WTC11 (cell line): ENCODE data around the gene DARS2. TPM values are rescaled to one million over a fixed set of nuclear protein-coding genes. Genes with fewer than 3 reads are reported as not detected.
A peak's percentile ranks its signal among the peaks of the same experiment; 100 is the strongest.

Experiments used
- ATAC-seq: fragments of 200-7000 bp; cut with Tn5 transposase; 2 replicates; pipeline ENCODE4 v1.10.0; 2021; ENCODE audit warnings: mild to moderate bottlenecking, moderate library complexity
- CTCF ChIA-PET: fragments of 300-600 bp; sonication (Branson Sonifier 250); formaldehyde crosslinking; loops from one replicate; lab custom pipeline; 2021; ENCODE audit warnings: antibody characterized with exemption; lab: Charles Lee
- POLR2A ChIA-PET: fragments of 350-600 bp; sonication (Branson Sonifier 250); formaldehyde crosslinking; loops from one replicate; lab custom pipeline; 2021; ENCODE audit warnings: antibody characterized with exemption; lab: Charles Lee
- DNase-seq: peaks from one replicate; pipeline ENCODE4 v3.0.0; 2021; ENCODE audit warnings: low spot score
- H3K27ac Mint-ChIP-seq: 2 replicates; pipeline ENCODE4 v1.8.0; 2021; ENCODE audit warnings: mixed read lengths
- H3K27me3 Mint-ChIP-seq: 2 replicates; pipeline ENCODE4 v1.8.0; 2021; ENCODE audit warnings: low read depth, mild to moderate bottlenecking, moderate library complexity, mixed read lengths
- H3K36me3 Mint-ChIP-seq: 2 replicates; pipeline ENCODE4 v1.8.0; 2021; ENCODE audit warnings: mixed read lengths
- H3K4me1 Mint-ChIP-seq: 2 replicates; pipeline ENCODE4 v1.8.0; 2022; ENCODE audit warnings: mixed read lengths
- H3K4me3 Mint-ChIP-seq: 2 replicates; pipeline ENCODE4 v1.8.0; 2021; ENCODE audit warnings: mild to moderate bottlenecking, moderate library complexity, mixed read lengths
- H3K9me3 Mint-ChIP-seq: 2 replicates; pipeline ENCODE4 v1.8.0; 2021; ENCODE audit warnings: mixed read lengths
- ATF1 ChIP-seq: sonication (generic); formaldehyde crosslinking; IDR thresholded peaks from 2 replicates; pipeline ENCODE4 v1.8.1; 2023; ENCODE audit warnings: mild to moderate bottlenecking, moderate library complexity, missing genetic modification reagents
- EMX1 ChIP-seq: fragments of 250-450 bp; sonication (Bioruptor Pico); IDR thresholded peaks from 2 replicates; pipeline ENCODE4 v1.8.0; 2021; ENCODE audit warnings: mild to moderate bottlenecking
- GTF2I ChIP-seq: fragments of 250-450 bp; sonication (Bioruptor Pico); conservative IDR thresholded peaks from 2 replicates; pipeline ENCODE4 v1.4.0; 2021; ENCODE audit warnings: mild to moderate bottlenecking
- MAX ChIP-seq: sonication (generic); formaldehyde crosslinking; IDR thresholded peaks from 2 replicates; pipeline ENCODE4 v1.8.0; 2022; ENCODE audit warnings: mild to moderate bottlenecking, missing genetic modification reagents
- NR1H2 ChIP-seq: sonication (generic); formaldehyde crosslinking; IDR thresholded peaks from 2 replicates; pipeline ENCODE4 v1.9.0; 2021; ENCODE audit warnings: mild to moderate bottlenecking, moderate library complexity, missing genetic modification reagents
- PRDM15 ChIP-seq: sonication (generic); formaldehyde crosslinking; IDR thresholded peaks from 2 replicates; pipeline ENCODE4 v1.8.0; 2022; ENCODE audit warnings: missing genetic modification reagents
- TP53 ChIP-seq: sonication (generic); formaldehyde crosslinking; IDR thresholded peaks from 2 replicates; pipeline ENCODE4 v1.8.1; 2023; ENCODE audit warnings: mild to moderate bottlenecking, missing genetic modification reagents
- ZBTB21 ChIP-seq: sonication (generic); formaldehyde crosslinking; IDR thresholded peaks from 2 replicates; pipeline ENCODE4 v1.8.1; 2023; ENCODE audit warnings: mild to moderate bottlenecking, missing genetic modification reagents, borderline replicate concordance
- ZNF121 ChIP-seq: sonication (generic); formaldehyde crosslinking; IDR thresholded peaks from 2 replicates; pipeline ENCODE4 v1.8.0; 2023; ENCODE audit warnings: missing genetic modification reagents
- ZNF317 ChIP-seq: sonication (generic); formaldehyde crosslinking; IDR thresholded peaks from 2 replicates; pipeline ENCODE4 v1.8.1; 2023; ENCODE audit warnings: low read depth, mild to moderate bottlenecking, moderate library complexity, missing genetic modification reagents, borderline replicate concordance
- total RNA-seq: library from RNA; stranded (reverse); gene quantifications from 3 replicates; pipeline ENCODE4 v1.2.3, GENCODE V29; 2021
- TF ChIP-seq, protein P1 (sequence below): sonication (generic); formaldehyde crosslinking; IDR thresholded peaks from 2 replicates; pipeline ENCODE4 v1.8.0; 2022; ENCODE audit warnings: mild to moderate bottlenecking, missing genetic modification reagents
- TF ChIP-seq, protein P2 (sequence below): sonication (generic); formaldehyde crosslinking; IDR thresholded peaks from 2 replicates; pipeline ENCODE4 v1.8.0; 2022; ENCODE audit warnings: mild to moderate bottlenecking, missing genetic modification reagents
- TF ChIP-seq, protein P3 (sequence below): sonication (generic); formaldehyde crosslinking; IDR thresholded peaks from 2 replicates; pipeline ENCODE4 v1.8.1; 2023; ENCODE audit warnings: mild to moderate bottlenecking, missing genetic modification reagents
- TF ChIP-seq, protein P4 (sequence below): sonication (generic); formaldehyde crosslinking; IDR thresholded peaks from 2 replicates; pipeline ENCODE4 v1.8.1; 2023; ENCODE audit warnings: mild to moderate bottlenecking, missing genetic modification reagents
- TF ChIP-seq, protein P5 (sequence below): sonication (generic); formaldehyde crosslinking; conservative IDR thresholded peaks from 2 replicates; pipeline ENCODE4 v1.8.1; 2022; ENCODE audit warnings: mild to moderate bottlenecking, missing genetic modification reagents

DARS2 gene
- total RNA-seq, 1 experiment from 2014 or later, result 38.0 TPM

DNA sequence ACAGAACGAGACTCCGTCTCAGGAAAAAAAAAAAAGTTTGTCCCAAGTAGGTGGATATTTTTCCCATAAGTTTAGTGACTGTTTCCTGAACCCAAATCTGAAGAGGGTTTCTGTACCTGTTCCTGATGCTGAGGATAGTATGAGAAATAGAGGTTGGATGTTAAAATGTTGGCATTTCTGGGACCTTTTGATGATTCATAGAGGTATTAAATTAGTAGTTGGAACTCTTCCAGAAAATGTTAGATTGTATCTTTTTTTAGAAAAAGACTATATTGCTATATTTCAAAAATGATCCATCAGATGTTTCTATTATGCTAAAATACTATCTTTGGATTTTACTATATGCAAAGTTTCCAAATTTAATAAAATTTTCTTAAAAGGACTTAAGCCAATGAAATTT lies 3.1 kb downstream of the DARS2 start:
- H3K9me3 Mint-ChIP-seq, result no peaks in the 10 kb centered on the region

GRCh38 chr1:173832748-173833147 lies 8.3 kb downstream of the DARS2 start:
- Mint-ChIP-seq H3K27ac (no peak overlapping the region), H3K27me3 (no peaks in the 10 kb centered on the region), H3K4me3 (no peak overlapping the region), H3K9me3 (no peaks in the 10 kb centered on the region), H3K36me3 (peaks cover 51% of the 10 kb centered on the region), H3K4me1 (no peaks in the 10 kb centered on the region)
- no peak for ATAC-seq
- DNase-seq, result no peak
- POLR2A ChIA-PET, result no interaction called here
- CTCF ChIA-PET, result no interaction called here
- peak; percentile 78; the same call in 1 of the 2 replicates for TF ChIP-seq ZNF121 (CRISPR knock-in tag)
- TF ChIP-seq, protein P1, sequence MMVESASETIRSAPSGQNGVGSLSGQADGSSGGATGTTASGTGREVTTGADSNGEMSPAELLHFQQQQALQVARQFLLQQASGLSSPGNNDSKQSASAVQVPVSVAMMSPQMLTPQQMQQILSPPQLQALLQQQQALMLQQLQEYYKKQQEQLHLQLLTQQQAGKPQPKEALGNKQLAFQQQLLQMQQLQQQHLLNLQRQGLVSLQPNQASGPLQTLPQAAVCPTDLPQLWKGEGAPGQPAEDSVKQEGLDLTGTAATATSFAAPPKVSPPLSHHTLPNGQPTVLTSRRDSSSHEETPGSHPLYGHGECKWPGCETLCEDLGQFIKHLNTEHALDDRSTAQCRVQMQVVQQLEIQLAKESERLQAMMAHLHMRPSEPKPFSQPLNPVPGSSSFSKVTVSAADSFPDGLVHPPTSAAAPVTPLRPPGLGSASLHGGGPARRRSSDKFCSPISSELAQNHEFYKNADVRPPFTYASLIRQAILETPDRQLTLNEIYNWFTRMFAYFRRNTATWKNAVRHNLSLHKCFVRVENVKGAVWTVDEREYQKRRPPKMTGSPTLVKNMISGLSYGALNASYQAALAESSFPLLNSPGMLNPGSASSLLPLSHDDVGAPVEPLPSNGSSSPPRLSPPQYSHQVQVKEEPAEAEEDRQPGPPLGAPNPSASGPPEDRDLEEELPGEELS (CRISPR knock-in tag), result no peak
- TF ChIP-seq MAX, result no peak

More for the DNA sequence above, 3.1 kb downstream of the DARS2 start:
- ATAC-seq (no peak), DNase-seq (no peak)
- peaks cover 32% of the 10 kb centered on the region for H3K36me3 Mint-ChIP-seq
- TF ChIP-seq, protein P2, sequence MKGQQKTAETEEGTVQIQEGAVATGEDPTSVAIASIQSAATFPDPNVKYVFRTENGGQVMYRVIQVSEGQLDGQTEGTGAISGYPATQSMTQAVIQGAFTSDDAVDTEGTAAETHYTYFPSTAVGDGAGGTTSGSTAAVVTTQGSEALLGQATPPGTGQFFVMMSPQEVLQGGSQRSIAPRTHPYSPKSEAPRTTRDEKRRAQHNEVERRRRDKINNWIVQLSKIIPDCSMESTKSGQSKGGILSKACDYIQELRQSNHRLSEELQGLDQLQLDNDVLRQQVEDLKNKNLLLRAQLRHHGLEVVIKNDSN (CRISPR knock-in tag), result no peak
- TF ChIP-seq EMX1 (no peak), ZNF317 (CRISPR knock-in tag) (no peak), TP53 (CRISPR knock-in tag) (no peak), GTF2I (CRISPR knock-in tag) (no peak)
- TF ChIP-seq, protein P1 (CRISPR knock-in tag), result no peak
- TF ChIP-seq, protein P3, sequence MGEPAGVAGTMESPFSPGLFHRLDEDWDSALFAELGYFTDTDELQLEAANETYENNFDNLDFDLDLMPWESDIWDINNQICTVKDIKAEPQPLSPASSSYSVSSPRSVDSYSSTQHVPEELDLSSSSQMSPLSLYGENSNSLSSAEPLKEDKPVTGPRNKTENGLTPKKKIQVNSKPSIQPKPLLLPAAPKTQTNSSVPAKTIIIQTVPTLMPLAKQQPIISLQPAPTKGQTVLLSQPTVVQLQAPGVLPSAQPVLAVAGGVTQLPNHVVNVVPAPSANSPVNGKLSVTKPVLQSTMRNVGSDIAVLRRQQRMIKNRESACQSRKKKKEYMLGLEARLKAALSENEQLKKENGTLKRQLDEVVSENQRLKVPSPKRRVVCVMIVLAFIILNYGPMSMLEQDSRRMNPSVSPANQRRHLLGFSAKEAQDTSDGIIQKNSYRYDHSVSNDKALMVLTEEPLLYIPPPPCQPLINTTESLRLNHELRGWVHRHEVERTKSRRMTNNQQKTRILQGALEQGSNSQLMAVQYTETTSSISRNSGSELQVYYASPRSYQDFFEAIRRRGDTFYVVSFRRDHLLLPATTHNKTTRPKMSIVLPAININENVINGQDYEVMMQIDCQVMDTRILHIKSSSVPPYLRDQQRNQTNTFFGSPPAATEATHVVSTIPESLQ (CRISPR knock-in tag), result no peak
- H3K27ac Mint-ChIP-seq, result no peak overlapping the region; the same call in 1 of the 2 replicates
- H3K27me3 Mint-ChIP-seq, result no peaks in the 10 kb centered on the region
- CTCF ChIA-PET, result no interaction called here
- peaks cover 12% of the 10 kb centered on the region for H3K4me1 Mint-ChIP-seq
- H3K4me3 Mint-ChIP-seq, result no peak overlapping the region
- POLR2A ChIA-PET, result no interaction called here

DNA sequence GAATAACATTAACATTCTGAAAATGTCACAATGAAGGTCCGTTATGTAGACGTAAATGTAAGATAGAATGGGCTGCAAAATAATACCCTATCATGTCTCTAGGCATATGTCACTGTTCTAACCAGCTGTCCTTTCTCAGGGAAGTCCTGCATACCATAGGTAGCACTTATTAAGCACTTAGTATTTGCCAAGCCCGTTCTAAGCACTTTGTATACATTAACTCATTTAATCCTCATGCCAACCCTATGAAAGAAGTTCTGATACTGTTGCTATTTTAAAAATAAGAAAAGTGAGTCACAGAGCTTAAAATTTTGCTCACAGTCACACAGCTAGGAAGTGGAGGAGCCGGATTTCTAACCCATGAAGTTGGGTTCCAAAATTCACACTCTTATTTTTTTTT lies 27.6 kb downstream of the DARS2 start:
- peak overlapping the region; percentile 78; the same call in 1 of the 2 replicates for H3K27ac Mint-ChIP-seq
- POLR2A ChIA-PET, result interaction anchor here (0.6 to 1.2 kb wide), 2 partner anchors 15 to 17 kb away, joined by 3 read pairs; partner anchors contain the start of gene ZBTB37
- no peak for TF ChIP-seq NR1H2 (CRISPR knock-in tag)
- no peak for TF ChIP-seq PRDM15 (CRISPR knock-in tag)
- TF ChIP-seq, protein P4, sequence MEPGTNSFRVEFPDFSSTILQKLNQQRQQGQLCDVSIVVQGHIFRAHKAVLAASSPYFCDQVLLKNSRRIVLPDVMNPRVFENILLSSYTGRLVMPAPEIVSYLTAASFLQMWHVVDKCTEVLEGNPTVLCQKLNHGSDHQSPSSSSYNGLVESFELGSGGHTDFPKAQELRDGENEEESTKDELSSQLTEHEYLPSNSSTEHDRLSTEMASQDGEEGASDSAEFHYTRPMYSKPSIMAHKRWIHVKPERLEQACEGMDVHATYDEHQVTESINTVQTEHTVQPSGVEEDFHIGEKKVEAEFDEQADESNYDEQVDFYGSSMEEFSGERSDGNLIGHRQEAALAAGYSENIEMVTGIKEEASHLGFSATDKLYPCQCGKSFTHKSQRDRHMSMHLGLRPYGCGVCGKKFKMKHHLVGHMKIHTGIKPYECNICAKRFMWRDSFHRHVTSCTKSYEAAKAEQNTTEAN (CRISPR knock-in tag), result no peak
- TF ChIP-seq ATF1, result no peak
- TF ChIP-seq, protein P5, sequence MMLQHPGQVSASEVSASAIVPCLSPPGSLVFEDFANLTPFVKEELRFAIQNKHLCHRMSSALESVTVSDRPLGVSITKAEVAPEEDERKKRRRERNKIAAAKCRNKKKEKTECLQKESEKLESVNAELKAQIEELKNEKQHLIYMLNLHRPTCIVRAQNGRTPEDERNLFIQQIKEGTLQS (CRISPR knock-in tag), result no peak
- no peak for TF ChIP-seq ZBTB21 (CRISPR knock-in tag)

More for the DNA sequence above, 27.6 kb downstream of the DARS2 start:
- peaks cover 46% of the 10 kb centered on the region for H3K36me3 Mint-ChIP-seq
- no peaks in the 10 kb centered on the region for H3K27me3 Mint-ChIP-seq
- CTCF ChIA-PET, result interaction anchor here (0.7 to 1.1 kb wide), 2 partner anchors 16 to 422 kb away, joined by 3 to 4 read pairs; partner anchors contain the start of gene ZBTB37
- no peak overlapping the region for H3K4me3 Mint-ChIP-seq
- ATAC-seq (no peak), DNase-seq (no peak)
- peaks cover 16% of the 10 kb centered on the region for H3K4me1 Mint-ChIP-seq
- no peaks in the 10 kb centered on the region for H3K9me3 Mint-ChIP-seq
